Measurements from ENCODE around the gene TMED10. TPM values are rescaled to one million over a fixed set of nuclear protein-coding genes. Genes with fewer than 3 reads are reported as not detected.

The TMED10 gene
- total RNA-seq, 1 experiment from 2014 or later, result 255 TPM

GRCh38 chr14:75156111-75156510 is 20.3 kb downstream of the TMED10 start:
- H3K27me3 Mint-ChIP-seq (ENCODE audit: insufficient read depth, unreplicated experiment), result no peaks in the 10 kb centered on the region
- DNase-seq, result no peak
- H3K4me1 Mint-ChIP-seq (ENCODE audit: low read depth, unreplicated experiment), result peaks cover 17% of the 10 kb centered on the region
- Histone ChIP-seq H3K9me3 (no peaks in the 10 kb centered on the region), H3K4me1 (peaks cover 18% of the 10 kb centered on the region; the same call in 1 of the 2 replicates), H3K36me3 (ENCODE audit: control insufficient read depth, insufficient read depth, low read length) (no peaks in the 10 kb centered on the region), H3K4me3 (ENCODE audit: low read depth, low read length) (no peak overlapping the region), H3K27me3 (replicated peaks; ENCODE audit: control insufficient read depth, insufficient read depth, low read length) (no peaks in the 10 kb centered on the region)
- peaks cover 7% of the 10 kb centered on the region for H3K36me3 Mint-ChIP-seq (ENCODE audit: insufficient read depth, unreplicated experiment)
- no peaks in the 10 kb centered on the region for H3K9me3 Mint-ChIP-seq (ENCODE audit: unreplicated experiment)
- intact Hi-C loops (cut with micrococcal nuclease; ENCODE audit: unreplicated experiment), result no loop called here
- BruUV-seq (replicated peaks), result no TSS peak
- TF ChIP-seq, protein P1, sequence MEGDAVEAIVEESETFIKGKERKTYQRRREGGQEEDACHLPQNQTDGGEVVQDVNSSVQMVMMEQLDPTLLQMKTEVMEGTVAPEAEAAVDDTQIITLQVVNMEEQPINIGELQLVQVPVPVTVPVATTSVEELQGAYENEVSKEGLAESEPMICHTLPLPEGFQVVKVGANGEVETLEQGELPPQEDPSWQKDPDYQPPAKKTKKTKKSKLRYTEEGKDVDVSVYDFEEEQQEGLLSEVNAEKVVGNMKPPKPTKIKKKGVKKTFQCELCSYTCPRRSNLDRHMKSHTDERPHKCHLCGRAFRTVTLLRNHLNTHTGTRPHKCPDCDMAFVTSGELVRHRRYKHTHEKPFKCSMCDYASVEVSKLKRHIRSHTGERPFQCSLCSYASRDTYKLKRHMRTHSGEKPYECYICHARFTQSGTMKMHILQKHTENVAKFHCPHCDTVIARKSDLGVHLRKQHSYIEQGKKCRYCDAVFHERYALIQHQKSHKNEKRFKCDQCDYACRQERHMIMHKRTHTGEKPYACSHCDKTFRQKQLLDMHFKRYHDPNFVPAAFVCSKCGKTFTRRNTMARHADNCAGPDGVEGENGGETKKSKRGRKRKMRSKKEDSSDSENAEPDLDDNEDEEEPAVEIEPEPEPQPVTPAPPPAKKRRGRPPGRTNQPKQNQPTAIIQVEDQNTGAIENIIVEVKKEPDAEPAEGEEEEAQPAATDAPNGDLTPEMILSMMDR (IDR thresholded peaks at IDR 0.05; ENCODE audit: insufficient read depth in 1 of 2, low read depth in 1 of 2, low read length in 1 of 2, severe bottlenecking in 1 of 2, unreplicated experiment in 1 of 2), result no peak
- ChIA-PET POLR2A (no interaction called here), CTCF (no interaction called here)
- no peak overlapping the region for H3K4me3 Mint-ChIP-seq (ENCODE audit: unreplicated experiment)
- peak overlapping the region; percentile 7 for H3K27ac Mint-ChIP-seq (ENCODE audit: unreplicated experiment)

DNA sequence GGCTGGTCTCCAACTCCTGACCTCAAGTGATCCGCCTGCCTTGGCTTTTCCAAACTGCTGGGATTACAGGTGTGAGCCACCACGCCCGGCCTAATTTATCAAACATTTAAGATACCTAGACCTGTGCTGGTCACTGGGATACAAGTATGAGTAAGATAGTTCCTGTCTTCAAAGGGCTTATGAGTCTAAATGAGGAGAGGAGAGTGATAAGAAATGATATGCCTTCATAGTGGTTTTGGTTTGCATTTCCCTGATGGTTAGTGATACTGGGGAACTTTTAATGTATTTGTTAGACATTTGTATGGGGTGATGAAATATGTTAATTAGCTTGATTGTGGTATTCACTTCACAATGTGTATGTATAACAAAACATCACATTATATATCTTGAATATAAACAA is 21.2 kb downstream of the TMED10 start:
- no peak for DNase-seq
- Mint-ChIP-seq H3K9me3 (ENCODE audit: unreplicated experiment) (no peaks in the 10 kb centered on the region), H3K36me3 (ENCODE audit: insufficient read depth, unreplicated experiment) (peaks cover 7% of the 10 kb centered on the region), H3K27ac (ENCODE audit: unreplicated experiment) (peak overlapping the region; percentile 7), H3K27me3 (ENCODE audit: insufficient read depth, unreplicated experiment) (no peaks in the 10 kb centered on the region), H3K4me3 (ENCODE audit: unreplicated experiment) (no peak overlapping the region), H3K4me1 (ENCODE audit: low read depth, unreplicated experiment) (peaks cover 17% of the 10 kb centered on the region)
- ChIA-PET CTCF (interaction anchor here (0.6 kb wide), 1 partner anchor 23 kb away, joined by 3 read pairs; no protein-coding TSS in a partner anchor), POLR2A (interaction anchor here (0.6 kb wide), 1 partner anchor 11 kb away, joined by 3 read pairs; no protein-coding TSS in a partner anchor)
- Histone ChIP-seq H3K27me3 (replicated peaks; ENCODE audit: control insufficient read depth, insufficient read depth, low read length) (no peaks in the 10 kb centered on the region), H3K9me3 (no peaks in the 10 kb centered on the region), H3K36me3 (ENCODE audit: control insufficient read depth, insufficient read depth, low read length) (no peaks in the 10 kb centered on the region), H3K4me1 (peaks cover 18% of the 10 kb centered on the region; the same call in 1 of the 2 replicates), H3K4me3 (ENCODE audit: low read depth, low read length) (no peak overlapping the region)
- TF ChIP-seq, protein P1 (IDR thresholded peaks at IDR 0.05; ENCODE audit: insufficient read depth in 1 of 2, low read depth in 1 of 2, low read length in 1 of 2, severe bottlenecking in 1 of 2, unreplicated experiment in 1 of 2), result no peak
- intact Hi-C loops (cut with micrococcal nuclease; ENCODE audit: unreplicated experiment), result no loop called here
- no TSS peak for BruUV-seq (replicated peaks)

DNA sequence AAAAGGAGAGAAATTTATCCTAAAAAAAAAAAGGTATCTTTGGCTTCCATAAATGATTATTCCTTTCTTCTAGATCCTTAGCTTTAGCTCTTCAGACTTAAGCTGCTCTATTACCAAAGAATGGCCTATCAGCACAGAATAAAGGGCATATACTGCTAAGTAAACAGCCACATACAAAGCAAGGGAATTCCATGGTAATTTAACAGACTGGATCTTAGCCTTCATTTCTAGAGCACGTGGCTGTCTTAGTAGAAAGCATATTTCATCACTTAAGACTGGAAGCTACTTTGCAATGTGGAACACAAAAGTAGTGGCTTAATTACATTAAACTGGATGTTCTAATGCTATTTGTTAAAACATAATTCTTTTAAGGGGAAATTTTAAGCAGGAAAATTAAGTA is 23.1 kb downstream of the TMED10 start:
- H3K27me3 ChIP-seq (replicated peaks; ENCODE audit: control insufficient read depth, insufficient read depth, low read length), result no peaks in the 10 kb centered on the region
- CTCF ChIA-PET, result interaction anchor here (0.6 to 0.9 kb wide), 4 partner anchors 10 to 235 kb away, joined by 3 to 5 read pairs (median 3); no protein-coding TSS in a partner anchor
- no peaks in the 10 kb centered on the region for H3K9me3 ChIP-seq
- POLR2A ChIA-PET, result interaction anchor here (0.6 to 1.1 kb wide), 3 partner anchors 26 to 146 kb away, joined by 3 to 7 read pairs (median 4); partner anchors contain the start of gene NEK9
- no TSS peak for BruUV-seq (replicated peaks)
- peak in 1 of 2 experiments; percentile 22 for DNase-seq
- no peak overlapping the region for H3K4me3 ChIP-seq (ENCODE audit: low read depth, low read length)
- H3K36me3 ChIP-seq (ENCODE audit: control insufficient read depth, insufficient read depth, low read length), result no peaks in the 10 kb centered on the region
- H3K9me3 Mint-ChIP-seq (ENCODE audit: unreplicated experiment), result no peaks in the 10 kb centered on the region
- H3K4me1 ChIP-seq, result 0 out of 2 replicates have a peak, but pooled peaks cover 15% of the 10 kb centered on the region
- peaks cover 9% of the 10 kb centered on the region for H3K36me3 Mint-ChIP-seq (ENCODE audit: insufficient read depth, unreplicated experiment)
- H3K4me1 Mint-ChIP-seq (ENCODE audit: low read depth, unreplicated experiment), result peaks cover 17% of the 10 kb centered on the region
- no peaks in the 10 kb centered on the region for H3K27me3 Mint-ChIP-seq (ENCODE audit: insufficient read depth, unreplicated experiment)
- H3K27ac Mint-ChIP-seq (ENCODE audit: unreplicated experiment), result no peak overlapping the region
- intact Hi-C loops (cut with micrococcal nuclease; ENCODE audit: unreplicated experiment), result loop anchor here (2.0 kb wide), 1 partner anchor 24 kb away; the partner anchor contains the start of gene TMED10
- TF ChIP-seq, protein P1 (IDR thresholded peaks at IDR 0.05; ENCODE audit: insufficient read depth in 1 of 2, low read depth in 1 of 2, low read length in 1 of 2, severe bottlenecking in 1 of 2, unreplicated experiment in 1 of 2), result no peak
- no peak overlapping the region for H3K4me3 Mint-ChIP-seq (ENCODE audit: unreplicated experiment)
